Uterus (tissue), 4 donors: ENCODE data around the gene S100A3. TPM values are rescaled to one million over a fixed set of nuclear protein-coding genes. Genes with fewer than 3 reads are reported as not detected.
A peak's percentile ranks its signal among the peaks of the same experiment; 100 is the strongest.

Source experiments
- DNase-seq, 2 donors: peaks; one replicate each; pipeline ENCODE4 v3.0.0-alpha.2; 2019 to 2020
- H3K27ac ChIP-seq, 2 donors: fragments of 200-600 bp; sonication (generic); 1 replicate in 1 of 2; 2 replicates in 1 of 2; pipeline ENCODE4 v1.5.1; 2016 to 2018
- H3K27me3 ChIP-seq, 2 donors: fragments of 200-600 bp; sonication (generic); one replicate each; pipeline ENCODE4 v1.5.1; 2018 to 2019; ENCODE audit warnings: control low read depth in 1 of 2
- H3K36me3 ChIP-seq, 2 donors: fragments of 200-600 bp; sonication (generic); one replicate each; pipeline ENCODE4 v1.5.1; 2019; ENCODE audit warnings: control low read depth in 1 of 2
- H3K4me1 ChIP-seq, 2 donors: fragments of 200-600 bp; sonication (generic); one replicate each; pipeline ENCODE4 v1.5.1; 2018 to 2019; ENCODE audit warnings: control low read depth in 1 of 2
- H3K4me3 ChIP-seq, 2 donors: fragments of 200-600 bp; sonication (generic); 1 replicate in 1 of 2; 2 replicates in 1 of 2; pipeline ENCODE4 v1.5.1; 2018 to 2019; ENCODE audit warnings: mild to moderate bottlenecking in 1 of 2
- H3K9me3 ChIP-seq, 2 donors: fragments of 200-600 bp; sonication (generic); one replicate each; pipeline ENCODE4 v1.5.1; 2019; ENCODE audit warnings: control low read depth in 1 of 2
- POLR2A ChIP-seq, 2 donors: fragments of 450-650 bp; IDR thresholded peaks; one replicate each; pipeline ENCODE4 v1.6.1; 2016; ENCODE audit warnings: antibody characterized with exemption in 2 of 2, mild to moderate bottlenecking in 1 of 2, moderate library complexity in 1 of 2
- intact Hi-C: fragments of 100-400 bp; cut with DNase I; formaldehyde crosslinking; loops from one replicate; pipeline ENCODE4 v1.15.1; 2023; ENCODE audit warnings: low total_unique reads
- total RNA-seq, 4 donors: library from RNA; depleted of rRNA in 3 of 4; stranded (reverse); fragments of >200 nt in 3 of 4; gene quantifications; one replicate each; pipeline versions ENCODE4 v1.1.0 to v1.2.4, GENCODE V29; 2014 to 2023
- TF ChIP-seq, protein P1 (sequence below), 4 experiments: fragments of 200-600 bp in 2 of 4; fragments of 450-650 bp in 2 of 4; sonication (generic) in 2 of 4; IDR thresholded peaks; one replicate each; pipeline ENCODE4 v1.5.1; 2016 to 2019; ENCODE audit warnings: antibody characterized with exemption in 4 of 4, mild to moderate bottlenecking in 2 of 4, moderate library complexity in 1 of 4
- donor health status: DM: yes; HTN: yes; CAD: no.

Gene S100A3
- total RNA-seq, 4 donors from 2014 or later, result 1.2 to 3.7 TPM; not detected in 2

GRCh38 chr1:153531638-153532037 is 17.4 kb downstream of the S100A3 start:
- Histone ChIP-seq H3K27me3 (no peaks in the 10 kb centered on the region), H3K9me3 (no peaks in the 10 kb centered on the region), H3K27ac (peak overlapping the region; percentile 99 to 100), H3K4me3 (no peak overlapping the region), H3K36me3 (no peaks in the 10 kb centered on the region), H3K4me1 (peaks cover 4 to 6% of the 10 kb centered on the region in 2 donors)
- intact Hi-C loops, result loop anchor here (2.0 kb wide), 1 partner anchor 37 kb away; no protein-coding TSS in a partner anchor
- TF ChIP-seq, protein P1, sequence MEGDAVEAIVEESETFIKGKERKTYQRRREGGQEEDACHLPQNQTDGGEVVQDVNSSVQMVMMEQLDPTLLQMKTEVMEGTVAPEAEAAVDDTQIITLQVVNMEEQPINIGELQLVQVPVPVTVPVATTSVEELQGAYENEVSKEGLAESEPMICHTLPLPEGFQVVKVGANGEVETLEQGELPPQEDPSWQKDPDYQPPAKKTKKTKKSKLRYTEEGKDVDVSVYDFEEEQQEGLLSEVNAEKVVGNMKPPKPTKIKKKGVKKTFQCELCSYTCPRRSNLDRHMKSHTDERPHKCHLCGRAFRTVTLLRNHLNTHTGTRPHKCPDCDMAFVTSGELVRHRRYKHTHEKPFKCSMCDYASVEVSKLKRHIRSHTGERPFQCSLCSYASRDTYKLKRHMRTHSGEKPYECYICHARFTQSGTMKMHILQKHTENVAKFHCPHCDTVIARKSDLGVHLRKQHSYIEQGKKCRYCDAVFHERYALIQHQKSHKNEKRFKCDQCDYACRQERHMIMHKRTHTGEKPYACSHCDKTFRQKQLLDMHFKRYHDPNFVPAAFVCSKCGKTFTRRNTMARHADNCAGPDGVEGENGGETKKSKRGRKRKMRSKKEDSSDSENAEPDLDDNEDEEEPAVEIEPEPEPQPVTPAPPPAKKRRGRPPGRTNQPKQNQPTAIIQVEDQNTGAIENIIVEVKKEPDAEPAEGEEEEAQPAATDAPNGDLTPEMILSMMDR (IDR thresholded peaks at IDR 0.05), result no peak
- TF ChIP-seq POLR2A (IDR thresholded peaks at IDR 0.05), result no peak
- no peak for DNase-seq

GRCh38 chr1:153527683-153528040 is 21.4 kb downstream of the S100A3 start:
- H3K4me3 ChIP-seq, result no peak overlapping the region
- H3K4me1 ChIP-seq, result peaks cover 4 to 11% of the 10 kb centered on the region in 2 donors
- no peaks in the 10 kb centered on the region for H3K27me3 ChIP-seq
- no peak for TF ChIP-seq POLR2A (IDR thresholded peaks at IDR 0.05)
- TF ChIP-seq, protein P1 (IDR thresholded peaks at IDR 0.05), result no peak
- H3K36me3 ChIP-seq, result no peaks in the 10 kb centered on the region
- DNase-seq, result no peak
- intact Hi-C loops, result no loop called here
- peak overlapping the region; percentile 31 to 33 for H3K27ac ChIP-seq
- H3K9me3 ChIP-seq, result no peaks in the 10 kb centered on the region

- peak overlapping the region; percentile 26 to 33 for H3K27ac ChIP-seq
- peaks cover 4 to 10% of the 10 kb centered on the region in 2 donors for H3K4me1 ChIP-seq
- H3K36me3 ChIP-seq, result no peaks in the 10 kb centered on the region
- TF ChIP-seq, protein P1 (IDR thresholded peaks at IDR 0.05), result no peak
- TF ChIP-seq POLR2A (IDR thresholded peaks at IDR 0.05), result no peak
- H3K9me3 ChIP-seq, result no peaks in the 10 kb centered on the region
- intact Hi-C loops, result no loop called here
- H3K4me3 ChIP-seq, result no peak overlapping the region
- no peak for DNase-seq
- H3K27me3 ChIP-seq, result no peaks in the 10 kb centered on the region
Observed at GRCh38 chr1:153527023-153527682, 21.9 kb downstream of the S100A3 start.

DNA sequence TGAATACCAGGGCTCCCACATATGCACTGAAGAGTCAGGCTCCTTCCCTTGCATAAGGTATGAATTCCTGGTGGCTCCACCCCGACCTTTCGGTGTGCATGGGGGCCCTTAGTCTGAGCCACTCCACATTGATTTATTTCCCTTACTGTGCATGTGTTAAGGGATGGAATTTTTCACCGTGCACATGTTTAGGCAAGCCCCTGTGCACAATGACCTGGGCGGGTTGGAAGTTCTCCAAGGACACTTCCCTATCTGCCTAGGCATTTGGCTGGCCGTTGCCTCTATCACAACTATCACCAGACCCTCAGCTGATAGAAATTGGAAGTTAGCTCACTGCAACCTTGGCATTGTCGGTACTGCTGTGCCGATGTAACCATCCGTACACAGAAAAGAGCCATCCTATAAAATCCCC is 22.9 kb downstream of the S100A3 start:
- peak overlapping the region in 1 of 2 donors; percentile 24 for H3K27ac ChIP-seq

More for the DNA sequence above, 22.9 kb downstream of the S100A3 start:
- Histone ChIP-seq H3K4me3 (no peak overlapping the region), H3K9me3 (no peaks in the 10 kb centered on the region), H3K36me3 (no peaks in the 10 kb centered on the region), H3K27me3 (no peaks in the 10 kb centered on the region), H3K4me1 (peaks cover 0 to 7% of the 10 kb centered on the region in 2 donors)
- DNase-seq, result no peak
- TF ChIP-seq, protein P1 (IDR thresholded peaks at IDR 0.05), result no peak
- TF ChIP-seq POLR2A (IDR thresholded peaks at IDR 0.05), result no peak
- intact Hi-C loops, result no loop called here
